ENCODE measurements around the gene CENPT. TPM values are rescaled to one million over a fixed set of nuclear protein-coding genes. Genes with fewer than 3 reads are reported as not detected.
A peak's percentile ranks its signal among the peaks of the same experiment; 100 is the strongest.

The CENPT gene
- total and polyA plus RNA-seq, 2 of the 13 experiments (the other 11 are each of a cell fraction or from before 2014, with no cell fraction given) = 40.9 to 43.3 TPM

DNA sequence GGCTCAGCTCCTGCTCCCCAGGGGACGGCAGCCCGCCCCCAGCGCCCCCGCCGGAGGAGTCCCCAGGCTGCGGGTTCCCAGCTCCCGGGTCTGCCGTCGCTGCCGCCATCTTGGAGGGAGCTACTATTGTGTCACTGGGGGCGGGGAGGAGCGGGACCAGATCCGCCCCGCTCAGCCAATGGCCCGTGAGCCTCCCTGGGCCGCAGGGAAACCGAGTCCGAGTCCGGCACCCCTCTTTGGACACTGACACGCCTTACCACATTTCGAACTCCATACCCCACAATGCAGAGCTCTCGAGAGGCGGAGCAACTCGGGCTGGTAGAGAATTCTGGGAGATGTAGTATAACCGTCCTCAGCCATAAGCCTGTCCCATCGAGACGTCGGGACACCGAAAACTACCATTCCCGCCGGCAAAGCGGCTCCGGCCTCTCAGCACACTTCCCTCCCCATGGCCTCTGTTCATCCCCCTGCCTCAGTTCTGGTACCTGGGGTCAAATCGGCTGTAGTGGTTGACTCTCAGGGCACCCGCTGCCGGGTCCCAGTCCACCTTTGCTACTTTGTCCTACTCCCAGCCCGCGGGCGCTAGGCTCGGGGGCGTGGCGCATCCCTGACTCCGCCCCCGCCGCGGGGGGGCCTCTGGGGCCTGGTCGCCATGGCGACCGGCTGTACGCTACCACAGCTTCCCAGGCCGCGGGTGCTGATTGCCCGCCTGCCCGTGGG lies 40.9 kb downstream of the CENPT start, which contains the start of the genes RANBP10 and TSNAXIP1 (continued):
- TF ChIP-seq, protein P1, sequence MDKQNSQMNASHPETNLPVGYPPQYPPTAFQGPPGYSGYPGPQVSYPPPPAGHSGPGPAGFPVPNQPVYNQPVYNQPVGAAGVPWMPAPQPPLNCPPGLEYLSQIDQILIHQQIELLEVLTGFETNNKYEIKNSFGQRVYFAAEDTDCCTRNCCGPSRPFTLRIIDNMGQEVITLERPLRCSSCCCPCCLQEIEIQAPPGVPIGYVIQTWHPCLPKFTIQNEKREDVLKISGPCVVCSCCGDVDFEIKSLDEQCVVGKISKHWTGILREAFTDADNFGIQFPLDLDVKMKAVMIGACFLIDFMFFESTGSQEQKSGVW (CRISPR knock-in tag; IDR thresholded peaks at IDR 0.05; ENCODE audit: borderline replicate concordance) = no peak
- no peak for TF ChIP-seq MAF1 (CRISPR knock-in tag; IDR thresholded peaks at IDR 0.05; ENCODE audit: borderline replicate concordance)
- TF ChIP-seq, protein P2, sequence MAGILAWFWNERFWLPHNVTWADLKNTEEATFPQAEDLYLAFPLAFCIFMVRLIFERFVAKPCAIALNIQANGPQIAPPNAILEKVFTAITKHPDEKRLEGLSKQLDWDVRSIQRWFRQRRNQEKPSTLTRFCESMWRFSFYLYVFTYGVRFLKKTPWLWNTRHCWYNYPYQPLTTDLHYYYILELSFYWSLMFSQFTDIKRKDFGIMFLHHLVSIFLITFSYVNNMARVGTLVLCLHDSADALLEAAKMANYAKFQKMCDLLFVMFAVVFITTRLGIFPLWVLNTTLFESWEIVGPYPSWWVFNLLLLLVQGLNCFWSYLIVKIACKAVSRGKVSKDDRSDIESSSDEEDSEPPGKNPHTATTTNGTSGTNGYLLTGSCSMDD (CRISPR knock-in tag; IDR thresholded peaks at IDR 0.05) = no peak
- TF ChIP-seq CHD2 (IDR thresholded peaks at IDR 0.05; ENCODE audit: low read depth, low read length) = peak; percentile 46; the same call in 1 of the 2 replicates
- 0 out of 2 replicates have a peak, but pooled peaks have one; percentile 15 for TF ChIP-seq HOXD1 (CRISPR knock-in tag; IDR thresholded peaks at IDR 0.05)
- TF ChIP-seq PITX1 (CRISPR knock-in tag; IDR thresholded peaks at IDR 0.05) = no peak; the same call in 1 of the 2 replicates
- TF ChIP-seq KLF9 (CRISPR knock-in tag; IDR thresholded peaks at IDR 0.05; ENCODE audit: low read depth) = peak; percentile 27; the same call in 1 of the 2 replicates
- no peak for TF ChIP-seq ZNF138 (CRISPR knock-in tag; IDR thresholded peaks at IDR 0.05; ENCODE audit: low read depth)
- no peak for TF ChIP-seq ZNF850 (CRISPR knock-in tag; conservative IDR thresholded peaks at IDR 0.05)
- TF ChIP-seq, protein P3, sequence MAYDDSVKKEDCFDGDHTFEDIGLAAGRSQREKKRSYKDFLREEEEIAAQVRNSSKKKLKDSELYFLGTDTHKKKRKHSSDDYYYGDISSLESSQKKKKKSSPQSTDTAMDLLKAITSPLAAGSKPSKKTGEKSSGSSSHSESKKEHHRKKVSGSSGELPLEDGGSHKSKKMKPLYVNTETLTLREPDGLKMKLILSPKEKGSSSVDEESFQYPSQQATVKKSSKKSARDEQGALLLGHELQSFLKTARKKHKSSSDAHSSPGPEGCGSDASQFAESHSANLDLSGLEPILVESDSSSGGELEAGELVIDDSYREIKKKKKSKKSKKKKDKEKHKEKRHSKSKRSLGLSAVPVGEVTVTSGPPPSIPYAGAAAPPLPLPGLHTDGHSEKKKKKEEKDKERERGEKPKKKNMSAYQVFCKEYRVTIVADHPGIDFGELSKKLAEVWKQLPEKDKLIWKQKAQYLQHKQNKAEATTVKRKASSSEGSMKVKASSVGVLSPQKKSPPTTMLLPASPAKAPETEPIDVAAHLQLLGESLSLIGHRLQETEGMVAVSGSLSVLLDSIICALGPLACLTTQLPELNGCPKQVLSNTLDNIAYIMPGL (CRISPR knock-in tag; IDR thresholded peaks at IDR 0.05; ENCODE audit: borderline replicate concordance in 1 of 2, low read depth in 1 of 2) = peak; percentile 56 to 66
- TF ChIP-seq ZNF30 (CRISPR knock-in tag; IDR thresholded peaks at IDR 0.05) = 0 out of 2 replicates have a peak, but pooled peaks have one; percentile 16
- TF ChIP-seq ZSCAN21 (CRISPR knock-in tag; IDR thresholded peaks at IDR 0.05; ENCODE audit: borderline replicate concordance) = peak; percentile 52; the same call in 1 of the 2 replicates
- TF ChIP-seq, protein P4, sequence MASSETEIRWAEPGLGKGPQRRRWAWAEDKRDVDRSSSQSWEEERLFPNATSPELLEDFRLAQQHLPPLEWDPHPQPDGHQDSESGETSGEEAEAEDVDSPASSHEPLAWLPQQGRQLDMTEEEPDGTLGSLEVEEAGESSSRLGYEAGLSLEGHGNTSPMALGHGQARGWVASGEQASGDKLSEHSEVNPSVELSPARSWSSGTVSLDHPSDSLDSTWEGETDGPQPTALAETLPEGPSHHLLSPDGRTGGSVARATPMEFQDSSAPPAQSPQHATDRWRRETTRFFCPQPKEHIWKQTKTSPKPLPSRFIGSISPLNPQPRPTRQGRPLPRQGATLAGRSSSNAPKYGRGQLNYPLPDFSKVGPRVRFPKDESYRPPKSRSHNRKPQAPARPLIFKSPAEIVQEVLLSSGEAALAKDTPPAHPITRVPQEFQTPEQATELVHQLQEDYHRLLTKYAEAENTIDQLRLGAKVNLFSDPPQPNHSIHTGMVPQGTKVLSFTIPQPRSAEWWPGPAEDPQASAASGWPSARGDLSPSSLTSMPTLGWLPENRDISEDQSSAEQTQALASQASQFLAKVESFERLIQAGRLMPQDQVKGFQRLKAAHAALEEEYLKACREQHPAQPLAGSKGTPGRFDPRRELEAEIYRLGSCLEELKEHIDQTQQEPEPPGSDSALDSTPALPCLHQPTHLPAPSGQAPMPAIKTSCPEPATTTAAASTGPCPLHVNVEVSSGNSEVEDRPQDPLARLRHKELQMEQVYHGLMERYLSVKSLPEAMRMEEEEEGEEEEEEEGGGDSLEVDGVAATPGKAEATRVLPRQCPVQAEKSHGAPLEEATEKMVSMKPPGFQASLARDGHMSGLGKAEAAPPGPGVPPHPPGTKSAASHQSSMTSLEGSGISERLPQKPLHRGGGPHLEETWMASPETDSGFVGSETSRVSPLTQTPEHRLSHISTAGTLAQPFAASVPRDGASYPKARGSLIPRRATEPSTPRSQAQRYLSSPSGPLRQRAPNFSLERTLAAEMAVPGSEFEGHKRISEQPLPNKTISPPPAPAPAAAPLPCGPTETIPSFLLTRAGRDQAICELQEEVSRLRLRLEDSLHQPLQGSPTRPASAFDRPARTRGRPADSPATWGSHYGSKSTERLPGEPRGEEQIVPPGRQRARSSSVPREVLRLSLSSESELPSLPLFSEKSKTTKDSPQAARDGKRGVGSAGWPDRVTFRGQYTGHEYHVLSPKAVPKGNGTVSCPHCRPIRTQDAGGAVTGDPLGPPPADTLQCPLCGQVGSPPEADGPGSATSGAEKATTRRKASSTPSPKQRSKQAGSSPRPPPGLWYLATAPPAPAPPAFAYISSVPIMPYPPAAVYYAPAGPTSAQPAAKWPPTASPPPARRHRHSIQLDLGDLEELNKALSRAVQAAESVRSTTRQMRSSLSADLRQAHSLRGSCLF (CRISPR knock-in tag; IDR thresholded peaks at IDR 0.05; ENCODE audit: borderline replicate concordance) = no peak
- peak; percentile 98 for TF ChIP-seq SP5 (CRISPR knock-in tag; IDR thresholded peaks at IDR 0.05; ENCODE audit: borderline replicate concordance, low read depth)
- TF ChIP-seq ZNF790 (CRISPR knock-in tag; IDR thresholded peaks at IDR 0.05; ENCODE audit: borderline replicate concordance) = no peak; the same call in 1 of the 2 replicates
- TF ChIP-seq ZNF350 (CRISPR knock-in tag; IDR thresholded peaks at IDR 0.05; ENCODE audit: borderline replicate concordance, low read depth) = peak; percentile 86; the same call in 1 of the 2 replicates
